Uterus (tissue), 2 donors: Measurements from ENCODE around the gene TPMT.

Source experiments
- CTCF ChIP-seq, 4 experiments: fragments of 200-600 bp in 2 of 4; fragments of 450-650 bp in 2 of 4; sonication (generic) in 2 of 4; IDR thresholded peaks; one replicate each; pipeline ENCODE4 v1.5.1; 2016 to 2019; ENCODE audit warnings: antibody characterized with exemption in 4 of 4, mild to moderate bottlenecking in 2 of 4, moderate library complexity in 1 of 4
- POLR2A ChIP-seq, 2 donors: fragments of 450-650 bp; IDR thresholded peaks; one replicate each; pipeline ENCODE4 v1.6.1; 2016; ENCODE audit warnings: antibody characterized with exemption in 2 of 2, mild to moderate bottlenecking in 1 of 2, moderate library complexity in 1 of 2

DNA sequence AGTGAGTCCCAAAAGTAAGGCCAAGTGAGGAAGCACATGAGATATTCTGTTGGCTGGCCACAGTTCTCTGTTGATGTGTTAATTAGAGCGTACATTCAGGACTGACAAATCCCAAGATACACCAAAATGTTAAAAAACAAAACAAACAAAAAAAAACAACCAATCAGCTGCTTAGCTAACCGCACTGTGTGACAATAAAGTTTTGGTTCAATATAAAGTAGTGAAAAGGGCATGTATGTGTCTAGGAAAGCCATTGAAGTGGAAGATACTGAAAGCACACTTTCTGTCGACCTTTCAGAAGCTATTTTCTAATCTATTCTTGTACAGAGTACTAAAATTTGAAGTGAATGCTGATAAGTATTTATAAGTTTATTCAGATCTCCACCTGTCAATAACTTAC is 58.5 kb downstream of the TPMT start:
- TF ChIP-seq CTCF (IDR thresholded peaks at IDR 0.05) (no peak), POLR2A (IDR thresholded peaks at IDR 0.05) (no peak)
